GM23338 (cell line): Measurements from ENCODE around the gene MCM3AP. TPM values are rescaled to one million over a fixed set of nuclear protein-coding genes. Genes with fewer than 3 reads are reported as not detected.

Experiments used
- ATAC-seq: fragments of 200-7000 bp; cut with Tn5 transposase; 3 replicates; pipeline ENCODE4 v1.9.1; 2020
- DNase-seq: peaks from one replicate; pipeline ENCODE4 v3.0.0-alpha.2; 2015; ENCODE audit warnings: low spot score
- H2AFZ ChIP-seq: fragments of 200-600 bp; sonication (generic); 2 replicates; pipeline ENCODE4 v1.8.0; 2016; ENCODE audit warnings: antibody characterized with exemption, mild to moderate bottlenecking, moderate library complexity
- H3F3A ChIP-seq: fragments of 200-600 bp; sonication (generic); replicated peaks from 2 replicates; pipeline ENCODE4 v1.8.0; 2017; ENCODE audit warnings: antibody characterized with exemption, mixed run types, low read depth
- H3K27ac ChIP-seq: fragments of 200-600 bp; sonication (generic); 2 replicates; pipeline ENCODE4 v1.6.1; 2016; ENCODE audit warnings: low read depth
- H3K27me3 ChIP-seq: fragments of 200-600 bp; sonication (generic); 2 replicates; pipeline ENCODE4 v1.8.0; 2016; ENCODE audit warnings: mild to moderate bottlenecking, mixed run types, moderate library complexity; ENCODE audit not compliant: insufficient read depth
- H3K36me3 ChIP-seq: fragments of 200-600 bp; sonication (generic); 2 replicates; pipeline ENCODE4 v1.8.0; 2016; ENCODE audit warnings: mild to moderate bottlenecking; ENCODE audit not compliant: insufficient read depth
- H3K4me1 ChIP-seq: fragments of 200-600 bp; sonication (generic); 2 replicates; pipeline ENCODE4 v1.8.0; 2016; ENCODE audit warnings: mild to moderate bottlenecking, moderate library complexity; ENCODE audit not compliant: insufficient read depth
- H3K4me2 ChIP-seq: fragments of 200-600 bp; sonication (generic); 2 replicates; pipeline ENCODE4 v1.7.1; 2017; ENCODE audit warnings: mixed run types
- H3K4me3 ChIP-seq: fragments of 200-600 bp; sonication (generic); 2 replicates; pipeline ENCODE4 v1.6.1; 2016; ENCODE audit warnings: mixed run types
- H3K79me2 ChIP-seq: fragments of 200-600 bp; sonication (generic); replicated peaks from 2 replicates; pipeline ENCODE4 v1.8.0; 2017; ENCODE audit warnings: mild to moderate bottlenecking; ENCODE audit not compliant: insufficient read depth
- H3K9me2 ChIP-seq: fragments of 200-600 bp; sonication (generic); 2 replicates; pipeline ENCODE4 v1.8.0; 2017; ENCODE audit not compliant: insufficient read depth
- H4K20me1 ChIP-seq: fragments of 200-600 bp; sonication (generic); replicated peaks from 2 replicates; pipeline ENCODE4 v1.8.0; 2017; ENCODE audit warnings: mild to moderate bottlenecking; ENCODE audit not compliant: insufficient read depth
- H3K27ac Mint-ChIP-seq: 2 replicates; pipeline ENCODE4 v1.8.0; 2020; ENCODE audit warnings: inconsistent platforms, mild to moderate bottlenecking, moderate library complexity, mixed read lengths
- H3K27me3 Mint-ChIP-seq: 3 replicates; pipeline ENCODE4 v1.8.0; 2022; ENCODE audit warnings: low read depth, mild to moderate bottlenecking, moderate library complexity, mixed read lengths, inconsistent platforms; ENCODE audit not compliant: insufficient read depth, poor library complexity
- H3K36me3 Mint-ChIP-seq: 3 replicates; pipeline ENCODE4 v1.8.0; 2021; ENCODE audit warnings: low read depth, mild to moderate bottlenecking, inconsistent platforms, moderate library complexity, mixed read lengths
- H3K4me1 Mint-ChIP-seq: 3 replicates; pipeline ENCODE4 v1.8.0; 2020; ENCODE audit warnings: mild to moderate bottlenecking, inconsistent platforms, mixed read lengths
- H3K4me3 Mint-ChIP-seq: 3 replicates; pipeline ENCODE4 v1.8.0; 2021; ENCODE audit warnings: moderate library complexity, mild to moderate bottlenecking, inconsistent platforms, mixed read lengths
- H3K9me3 Mint-ChIP-seq: 3 replicates; pipeline ENCODE4 v1.8.0; 2020; ENCODE audit warnings: moderate library complexity, mild to moderate bottlenecking, inconsistent platforms, mixed read lengths
- POLR2AphosphoS5 ChIP-seq: IDR thresholded peaks from 2 replicates; pipeline ENCODE4 v1.6.1; 2016; ENCODE audit warnings: antibody characterized with exemption, low read depth
- polyA plus RNA-seq: library from polyadenylated mRNA; unstranded; fragments of >200 nt; fragmentation: Nextera tagmentation; extraction: Ambion mirVana; gene quantifications from 2 replicates; pipeline ENCODE4 v1.2.1, GENCODE V29; 2016
- total RNA-seq: library from RNA; depleted of rRNA; stranded (reverse); fragments of >200 nt; shearing (Covaris generic); gene quantifications from 2 replicates; pipeline ENCODE4 v1.2.3, GENCODE V29; 2014
- TF ChIP-seq, protein P1 (sequence below): IDR thresholded peaks from one replicate; pipeline ENCODE4 v1.6.1; 2018; ENCODE audit warnings: antibody characterized with exemption; ENCODE audit not compliant: unreplicated experiment
- TF ChIP-seq, protein P2 (sequence below): fragments of 250-450 bp; sonication (Bioruptor Pico); IDR thresholded peaks from 2 replicates; pipeline ENCODE4 v1.5.0; 2020; ENCODE audit warnings: mild to moderate bottlenecking, moderate library complexity

MCM3AP gene
- total and polyA plus RNA-seq, 2 experiments from 2014 or later = 39.2 to 123 TPM

DNA sequence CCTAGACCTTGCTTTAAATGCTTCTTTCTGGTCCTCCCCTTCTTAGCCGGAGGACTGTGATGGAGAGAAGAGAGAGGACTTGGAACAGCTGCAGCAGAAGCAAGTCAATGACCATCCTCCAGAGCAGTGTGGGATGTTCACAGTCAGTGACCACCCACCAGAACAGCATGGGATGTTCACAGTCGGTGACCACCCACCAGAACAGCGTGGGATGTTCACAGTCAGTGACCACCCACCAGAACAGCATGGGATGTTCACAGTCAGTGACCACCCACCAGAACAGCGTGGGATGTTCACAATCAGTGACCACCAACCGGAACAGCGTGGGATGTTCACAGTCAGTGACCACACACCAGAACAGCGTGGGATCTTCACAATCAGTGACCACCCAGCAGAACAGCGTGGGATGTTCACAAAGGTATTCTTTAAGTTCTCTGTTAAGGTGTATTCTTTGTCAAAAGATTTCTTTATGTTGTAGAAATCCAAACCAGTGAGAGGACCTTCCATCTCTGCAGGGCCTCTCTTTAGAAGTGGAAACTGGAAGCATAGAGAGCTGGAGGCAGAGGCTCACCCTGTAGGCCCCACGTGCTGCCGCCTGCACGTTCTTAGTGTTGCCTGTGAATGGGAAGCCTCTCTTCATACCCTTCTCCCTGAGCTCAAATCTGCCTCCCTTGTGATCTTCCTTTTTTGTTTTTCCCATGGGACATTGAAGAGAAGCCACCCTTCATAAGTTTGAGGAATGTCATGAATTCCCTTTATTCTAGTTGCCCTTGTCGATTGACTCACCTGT, 49.1 kb upstream of the MCM3AP start:
- DNase-seq (no peak), ATAC-seq (no peak)
- Histone ChIP-seq H3K27me3 (no peaks in the 10 kb centered on the region), H3K27ac (no peak overlapping the region), H3K79me2 (peaks cover 37% of the 10 kb centered on the region), H2AFZ (no peak overlapping the region), H4K20me1 (peaks cover 10% of the 10 kb centered on the region), H3K9me2 (no peaks in the 10 kb centered on the region), H3K4me2 (no peak overlapping the region), H3F3A (no peaks in the 10 kb centered on the region), H3K4me3 (no peak overlapping the region), H3K36me3 (peaks cover 7% of the 10 kb centered on the region), H3K4me1 (no peaks in the 10 kb centered on the region)
- TF ChIP-seq, protein P1, sequence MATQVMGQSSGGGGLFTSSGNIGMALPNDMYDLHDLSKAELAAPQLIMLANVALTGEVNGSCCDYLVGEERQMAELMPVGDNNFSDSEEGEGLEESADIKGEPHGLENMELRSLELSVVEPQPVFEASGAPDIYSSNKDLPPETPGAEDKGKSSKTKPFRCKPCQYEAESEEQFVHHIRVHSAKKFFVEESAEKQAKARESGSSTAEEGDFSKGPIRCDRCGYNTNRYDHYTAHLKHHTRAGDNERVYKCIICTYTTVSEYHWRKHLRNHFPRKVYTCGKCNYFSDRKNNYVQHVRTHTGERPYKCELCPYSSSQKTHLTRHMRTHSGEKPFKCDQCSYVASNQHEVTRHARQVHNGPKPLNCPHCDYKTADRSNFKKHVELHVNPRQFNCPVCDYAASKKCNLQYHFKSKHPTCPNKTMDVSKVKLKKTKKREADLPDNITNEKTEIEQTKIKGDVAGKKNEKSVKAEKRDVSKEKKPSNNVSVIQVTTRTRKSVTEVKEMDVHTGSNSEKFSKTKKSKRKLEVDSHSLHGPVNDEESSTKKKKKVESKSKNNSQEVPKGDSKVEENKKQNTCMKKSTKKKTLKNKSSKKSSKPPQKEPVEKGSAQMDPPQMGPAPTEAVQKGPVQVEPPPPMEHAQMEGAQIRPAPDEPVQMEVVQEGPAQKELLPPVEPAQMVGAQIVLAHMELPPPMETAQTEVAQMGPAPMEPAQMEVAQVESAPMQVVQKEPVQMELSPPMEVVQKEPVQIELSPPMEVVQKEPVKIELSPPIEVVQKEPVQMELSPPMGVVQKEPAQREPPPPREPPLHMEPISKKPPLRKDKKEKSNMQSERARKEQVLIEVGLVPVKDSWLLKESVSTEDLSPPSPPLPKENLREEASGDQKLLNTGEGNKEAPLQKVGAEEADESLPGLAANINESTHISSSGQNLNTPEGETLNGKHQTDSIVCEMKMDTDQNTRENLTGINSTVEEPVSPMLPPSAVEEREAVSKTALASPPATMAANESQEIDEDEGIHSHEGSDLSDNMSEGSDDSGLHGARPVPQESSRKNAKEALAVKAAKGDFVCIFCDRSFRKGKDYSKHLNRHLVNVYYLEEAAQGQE = no peak
- no peak for TF ChIP-seq POLR2AphosphoS5
- TF ChIP-seq, protein P2, sequence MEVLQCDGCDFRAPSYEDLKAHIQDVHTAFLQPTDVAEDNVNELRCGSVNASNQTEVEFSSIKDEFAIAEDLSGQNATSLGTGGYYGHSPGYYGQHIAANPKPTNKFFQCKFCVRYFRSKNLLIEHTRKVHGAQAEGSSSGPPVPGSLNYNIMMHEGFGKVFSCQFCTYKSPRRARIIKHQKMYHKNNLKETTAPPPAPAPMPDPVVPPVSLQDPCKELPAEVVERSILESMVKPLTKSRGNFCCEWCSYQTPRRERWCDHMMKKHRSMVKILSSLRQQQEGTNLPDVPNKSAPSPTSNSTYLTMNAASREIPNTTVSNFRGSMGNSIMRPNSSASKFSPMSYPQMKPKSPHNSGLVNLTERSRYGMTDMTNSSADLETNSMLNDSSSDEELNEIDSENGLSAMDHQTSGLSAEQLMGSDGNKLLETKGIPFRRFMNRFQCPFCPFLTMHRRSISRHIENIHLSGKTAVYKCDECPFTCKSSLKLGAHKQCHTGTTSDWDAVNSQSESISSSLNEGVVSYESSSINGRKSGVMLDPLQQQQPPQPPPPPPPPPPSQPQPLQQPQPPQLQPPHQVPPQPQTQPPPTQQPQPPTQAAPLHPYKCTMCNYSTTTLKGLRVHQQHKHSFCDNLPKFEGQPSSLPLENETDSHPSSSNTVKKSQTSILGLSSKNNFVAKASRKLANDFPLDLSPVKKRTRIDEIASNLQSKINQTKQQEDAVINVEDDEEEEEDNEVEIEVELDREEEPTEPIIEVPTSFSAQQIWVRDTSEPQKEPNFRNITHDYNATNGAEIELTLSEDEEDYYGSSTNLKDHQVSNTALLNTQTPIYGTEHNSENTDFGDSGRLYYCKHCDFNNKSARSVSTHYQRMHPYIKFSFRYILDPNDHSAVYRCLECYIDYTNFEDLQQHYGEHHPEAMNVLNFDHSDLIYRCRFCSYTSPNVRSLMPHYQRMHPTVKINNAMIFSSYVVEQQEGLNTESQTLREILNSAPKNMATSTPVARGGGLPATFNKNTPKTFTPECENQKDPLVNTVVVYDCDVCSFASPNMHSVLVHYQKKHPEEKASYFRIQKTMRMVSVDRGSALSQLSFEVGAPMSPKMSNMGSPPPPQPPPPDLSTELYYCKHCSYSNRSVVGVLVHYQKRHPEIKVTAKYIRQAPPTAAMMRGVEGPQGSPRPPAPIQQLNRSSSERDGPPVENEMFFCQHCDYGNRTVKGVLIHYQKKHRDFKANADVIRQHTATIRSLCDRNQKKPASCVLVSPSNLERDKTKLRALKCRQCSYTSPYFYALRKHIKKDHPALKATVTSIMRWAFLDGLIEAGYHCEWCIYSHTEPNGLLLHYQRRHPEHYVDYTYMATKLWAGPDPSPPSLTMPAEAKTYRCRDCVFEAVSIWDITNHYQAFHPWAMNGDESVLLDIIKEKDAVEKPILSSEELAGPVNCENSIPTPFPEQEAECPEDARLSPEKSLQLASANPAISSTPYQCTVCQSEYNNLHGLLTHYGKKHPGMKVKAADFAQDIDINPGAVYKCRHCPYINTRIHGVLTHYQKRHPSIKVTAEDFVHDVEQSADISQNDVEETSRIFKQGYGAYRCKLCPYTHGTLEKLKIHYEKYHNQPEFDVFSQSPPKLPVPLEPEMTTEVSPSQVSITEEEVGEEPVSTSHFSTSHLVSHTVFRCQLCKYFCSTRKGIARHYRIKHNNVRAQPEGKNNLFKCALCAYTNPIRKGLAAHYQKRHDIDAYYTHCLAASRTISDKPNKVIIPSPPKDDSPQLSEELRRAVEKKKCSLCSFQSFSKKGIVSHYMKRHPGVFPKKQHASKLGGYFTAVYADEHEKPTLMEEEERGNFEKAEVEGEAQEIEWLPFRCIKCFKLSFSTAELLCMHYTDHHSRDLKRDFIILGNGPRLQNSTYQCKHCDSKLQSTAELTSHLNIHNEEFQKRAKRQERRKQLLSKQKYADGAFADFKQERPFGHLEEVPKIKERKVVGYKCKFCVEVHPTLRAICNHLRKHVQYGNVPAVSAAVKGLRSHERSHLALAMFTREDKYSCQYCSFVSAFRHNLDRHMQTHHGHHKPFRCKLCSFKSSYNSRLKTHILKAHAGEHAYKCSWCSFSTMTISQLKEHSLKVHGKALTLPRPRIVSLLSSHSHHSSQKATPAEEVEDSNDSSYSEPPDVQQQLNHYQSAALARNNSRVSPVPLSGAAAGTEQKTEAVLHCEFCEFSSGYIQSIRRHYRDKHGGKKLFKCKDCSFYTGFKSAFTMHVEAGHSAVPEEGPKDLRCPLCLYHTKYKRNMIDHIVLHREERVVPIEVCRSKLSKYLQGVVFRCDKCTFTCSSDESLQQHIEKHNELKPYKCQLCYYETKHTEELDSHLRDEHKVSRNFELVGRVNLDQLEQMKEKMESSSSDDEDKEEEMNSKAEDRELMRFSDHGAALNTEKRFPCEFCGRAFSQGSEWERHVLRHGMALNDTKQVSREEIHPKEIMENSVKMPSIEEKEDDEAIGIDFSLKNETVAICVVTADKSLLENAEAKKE (CRISPR knock-in tag) = no peak
- no peak overlapping the region for H3K27ac Mint-ChIP-seq
- H3K4me3 Mint-ChIP-seq = no peak overlapping the region
- H3K9me3 Mint-ChIP-seq = no peaks in the 10 kb centered on the region
- peaks cover 70% of the 10 kb centered on the region for H3K36me3 Mint-ChIP-seq
- H3K4me1 Mint-ChIP-seq = no peaks in the 10 kb centered on the region
- H3K27me3 Mint-ChIP-seq = peaks cover 3% of the 10 kb centered on the region
